Stimulated activated naive CD8-positive, alpha-beta T cell treated with anti-CD3 and anti-CD28 coated beads, Interleukin-15, amount 100 ng/mL, for 72 hours (primary cell): ENCODE results near the gene TMEM259.

Experiments used
- ATAC-seq: fragments of 150-1000 bp; cut with Tn5 transposase; 2 replicates; pipeline ENCODE4 v1.10.0; 2021; ENCODE audit warnings: mild to moderate bottlenecking, moderate library complexity
- DNase-seq, 2 donors: peaks; one replicate each; pipeline ENCODE4 v3.0.0; 2021 to 2022
- H3K27ac Mint-ChIP-seq, 2 donors: one replicate each; pipeline ENCODE4 v1.8.0; 2022; ENCODE audit warnings: mild to moderate bottlenecking in 2 of 2, mixed read lengths in 2 of 2, moderate library complexity in 2 of 2
- H3K27me3 Mint-ChIP-seq: one replicate; pipeline ENCODE4 v1.8.0; 2022; ENCODE audit warnings: mixed read lengths
- H3K4me1 Mint-ChIP-seq: one replicate; pipeline ENCODE4 v1.8.0; 2022; ENCODE audit warnings: mild to moderate bottlenecking, mixed read lengths
- H3K4me3 Mint-ChIP-seq, 2 donors: one replicate each; pipeline ENCODE4 v1.8.0; 2022; ENCODE audit warnings: mild to moderate bottlenecking in 2 of 2, mixed read lengths in 2 of 2, moderate library complexity in 1 of 2
- H3K9me3 Mint-ChIP-seq, 2 donors: one replicate each; pipeline ENCODE4 v1.8.0; 2022; ENCODE audit warnings: mixed read lengths in 2 of 2

Gene TMEM259

DNA sequence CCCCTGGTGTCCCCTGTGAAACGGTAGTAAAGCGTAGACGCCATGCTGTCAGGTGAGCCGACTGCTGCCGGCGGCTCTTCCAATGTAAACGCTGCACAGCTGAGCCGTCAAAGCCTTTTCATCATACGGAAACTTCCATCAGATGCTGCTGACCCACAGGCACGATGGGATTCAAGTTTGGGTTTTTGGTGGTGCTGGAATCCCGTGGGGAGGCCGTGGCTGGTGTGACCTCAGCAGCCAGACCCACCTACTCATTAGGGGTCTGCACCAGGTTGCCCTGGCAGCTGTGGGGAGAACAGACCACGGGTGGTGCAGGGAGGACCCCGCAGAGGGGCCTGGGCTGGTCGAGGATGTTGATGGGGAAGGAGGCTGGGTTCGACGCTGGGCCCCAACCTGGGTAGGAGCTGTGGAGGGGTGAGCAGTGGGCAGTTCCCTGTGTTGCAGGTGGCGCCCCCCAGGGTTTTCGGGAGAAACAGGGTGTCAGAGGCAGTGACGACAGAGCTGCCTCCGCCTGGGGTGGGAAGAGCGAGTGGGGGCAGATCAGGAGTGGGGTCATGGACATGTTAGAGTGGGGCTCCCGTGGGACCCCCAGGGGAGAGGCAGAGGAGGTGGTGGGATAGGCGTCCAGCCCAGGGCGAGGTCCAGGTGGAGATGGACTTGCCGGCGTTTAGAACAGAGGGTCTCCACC is 14.1 kb downstream of the TMEM259 start:
- DNase-seq = no peak
- peak overlapping the region in 1 of 2 donors; percentile 49 for H3K27ac Mint-ChIP-seq
- H3K4me3 Mint-ChIP-seq = no peak overlapping the region
- peaks cover 9% of the 10 kb centered on the region for H3K27me3 Mint-ChIP-seq
- no peaks in the 10 kb centered on the region for H3K4me1 Mint-ChIP-seq
- H3K9me3 Mint-ChIP-seq = no peaks in the 10 kb centered on the region
- no peak for ATAC-seq

DNA sequence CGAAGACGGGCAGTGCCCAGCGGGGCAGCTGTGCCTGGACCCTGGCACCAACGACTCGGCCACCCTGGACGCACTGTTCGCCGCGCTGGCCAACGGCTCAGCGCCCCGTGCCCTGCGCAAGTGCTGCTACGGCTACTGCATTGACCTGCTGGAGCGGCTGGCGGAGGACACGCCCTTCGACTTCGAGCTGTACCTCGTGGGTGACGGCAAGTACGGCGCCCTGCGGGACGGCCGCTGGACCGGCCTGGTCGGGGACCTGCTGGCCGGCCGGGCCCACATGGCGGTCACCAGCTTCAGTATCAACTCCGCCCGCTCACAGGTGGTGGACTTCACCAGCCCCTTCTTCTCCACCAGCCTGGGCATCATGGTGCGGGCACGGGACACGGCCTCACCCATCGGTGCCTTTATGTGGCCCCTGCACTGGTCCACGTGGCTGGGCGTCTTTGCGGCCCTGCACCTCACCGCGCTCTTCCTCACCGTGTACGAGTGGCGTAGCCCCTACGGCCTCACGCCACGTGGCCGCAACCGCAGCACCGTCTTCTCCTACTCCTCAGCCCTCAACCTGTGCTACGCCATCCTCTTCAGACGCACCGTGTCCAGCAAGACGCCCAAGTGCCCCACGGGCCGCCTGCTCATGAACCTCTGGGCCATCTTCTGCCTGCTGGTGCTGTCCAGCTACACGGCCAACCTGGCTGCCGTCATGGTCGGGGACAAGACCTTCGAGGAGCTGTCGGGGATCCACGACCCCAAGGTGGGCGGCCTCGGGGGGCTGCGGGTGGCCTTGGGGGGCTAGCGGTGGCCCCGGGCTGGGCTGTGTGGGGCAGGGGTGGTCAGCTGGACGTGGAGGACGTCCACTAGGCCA is 15.9 kb downstream of the TMEM259 start:
- Mint-ChIP-seq H3K27ac (peak overlapping the region in 1 of 2 donors; percentile 82), H3K4me3 (peak overlapping the region in 1 of 2 donors; percentile 13), H3K27me3 (peaks cover 18% of the 10 kb centered on the region), H3K4me1 (peaks cover 7% of the 10 kb centered on the region), H3K9me3 (no peaks in the 10 kb centered on the region)
- no peak for ATAC-seq
- no peak for DNase-seq

DNA sequence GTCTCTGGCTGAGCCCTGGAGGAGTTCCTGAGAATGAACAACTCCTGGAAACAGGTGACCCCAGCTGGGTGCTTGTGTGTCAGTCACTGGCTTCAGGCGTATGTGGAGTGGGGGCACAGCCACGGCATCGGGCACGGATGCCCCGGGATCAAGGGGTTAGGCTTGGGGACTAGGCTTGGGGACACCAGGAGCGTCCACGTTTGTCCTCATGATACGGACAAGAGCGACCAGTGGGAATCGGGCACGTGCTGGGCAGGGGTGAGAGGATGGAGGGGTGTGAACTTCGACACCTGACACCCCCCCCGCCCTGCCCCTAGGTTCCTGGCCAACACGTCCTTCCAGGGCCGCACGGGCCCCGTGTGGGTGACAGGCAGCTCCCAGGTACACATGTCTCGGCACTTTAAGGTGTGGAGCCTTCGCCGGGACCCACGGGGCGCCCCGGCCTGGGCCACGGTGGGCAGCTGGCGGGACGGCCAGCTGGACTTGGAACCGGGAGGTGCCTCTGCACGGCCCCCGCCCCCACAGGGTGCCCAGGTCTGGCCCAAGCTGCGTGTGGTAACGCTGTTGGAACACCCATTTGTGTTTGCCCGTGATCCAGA is 16.6 kb downstream of the TMEM259 start:
- no peak overlapping the region for H3K27ac Mint-ChIP-seq
- no peak for ATAC-seq
- H3K27me3 Mint-ChIP-seq = peaks cover 25% of the 10 kb centered on the region
- no peak overlapping the region for H3K4me3 Mint-ChIP-seq
- peaks cover 9% of the 10 kb centered on the region for H3K4me1 Mint-ChIP-seq
- no peaks in the 10 kb centered on the region for H3K9me3 Mint-ChIP-seq
- DNase-seq = no peak

DNA sequence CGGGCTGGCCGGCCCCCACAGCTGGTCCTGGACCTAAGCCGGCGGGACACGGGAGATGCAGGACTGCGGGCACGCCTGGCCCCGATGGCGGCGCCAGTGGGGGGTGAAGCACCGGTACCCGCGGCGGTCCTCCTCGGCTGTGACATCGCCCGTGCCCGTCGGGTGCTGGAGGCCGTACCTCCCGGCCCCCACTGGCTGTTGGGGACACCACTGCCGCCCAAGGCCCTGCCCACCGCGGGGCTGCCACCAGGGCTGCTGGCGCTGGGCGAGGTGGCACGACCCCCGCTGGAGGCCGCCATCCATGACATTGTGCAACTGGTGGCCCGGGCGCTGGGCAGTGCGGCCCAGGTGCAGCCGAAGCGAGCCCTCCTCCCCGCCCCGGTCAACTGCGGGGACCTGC is 17.6 kb downstream of the TMEM259 start:
- Mint-ChIP-seq H3K9me3 (no peaks in the 10 kb centered on the region), H3K27ac (no peak overlapping the region), H3K4me1 (peaks cover 14% of the 10 kb centered on the region), H3K27me3 (peaks cover 35% of the 10 kb centered on the region), H3K4me3 (no peak overlapping the region)
- ATAC-seq (no peak), DNase-seq (no peak)

DNA sequence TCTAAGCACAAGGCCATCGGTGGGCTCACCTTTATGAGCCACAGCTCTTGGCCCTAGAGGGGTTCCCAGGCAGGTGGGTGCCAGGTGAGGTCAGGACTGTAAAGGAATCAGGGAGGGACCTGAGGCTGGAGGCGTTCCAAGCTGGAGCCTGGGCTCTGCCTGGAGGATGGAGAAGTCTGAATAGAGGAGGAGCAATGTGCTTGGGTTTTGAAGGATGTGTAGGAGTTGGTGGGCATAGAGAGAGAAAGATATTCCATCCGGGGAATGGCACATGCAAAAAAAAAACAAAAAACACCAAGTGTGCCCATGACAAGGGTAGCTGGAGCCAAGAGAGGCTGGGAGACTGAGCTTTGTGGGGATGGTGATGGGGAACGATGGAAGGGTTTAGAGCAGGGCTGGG is 18.3 kb downstream of the TMEM259 start:
- no peak overlapping the region for H3K4me3 Mint-ChIP-seq
- no peak overlapping the region for H3K27ac Mint-ChIP-seq
- H3K4me1 Mint-ChIP-seq = peaks cover 14% of the 10 kb centered on the region
- ATAC-seq = no peak
- H3K27me3 Mint-ChIP-seq = peaks cover 42% of the 10 kb centered on the region
- H3K9me3 Mint-ChIP-seq = no peaks in the 10 kb centered on the region
- no peak for DNase-seq

DNA sequence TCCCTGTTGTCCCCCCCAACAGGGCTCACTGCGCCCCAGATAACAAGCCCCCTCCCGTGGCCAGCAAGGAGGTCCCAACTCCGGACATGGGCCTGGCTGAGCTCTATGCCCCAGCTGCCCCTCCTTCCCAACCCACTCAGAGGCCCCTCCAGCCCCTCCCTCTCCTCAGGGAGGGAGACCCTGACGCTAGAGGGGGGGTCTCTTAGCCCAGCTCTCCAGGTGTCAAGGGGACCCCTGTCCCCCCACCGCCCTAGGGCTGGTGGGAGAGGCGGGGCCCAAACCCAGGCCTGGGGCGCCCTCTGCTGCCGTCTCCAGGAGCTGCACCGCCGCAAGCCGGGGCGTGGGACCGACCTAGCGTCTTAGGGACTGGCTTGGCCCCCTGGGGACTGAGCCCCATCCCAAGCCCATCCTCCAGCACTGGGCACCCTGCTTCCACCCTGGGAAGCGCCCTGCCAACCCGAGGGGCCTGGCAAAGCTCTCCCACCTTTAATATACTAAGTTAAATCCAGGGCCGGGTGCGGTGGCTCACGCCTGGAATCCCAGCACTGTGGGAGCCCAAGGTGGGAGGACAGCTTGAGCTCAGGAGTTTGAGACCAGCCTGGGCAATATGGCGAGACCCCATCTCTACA is 19.3 kb downstream of the TMEM259 start:
- DNase-seq (peak; percentile 70 to 74), ATAC-seq (peak; percentile 60)
- Mint-ChIP-seq H3K27me3 (peaks cover 43% of the 10 kb centered on the region), H3K4me1 (peaks cover 18% of the 10 kb centered on the region), H3K27ac (no peak overlapping the region), H3K9me3 (no peaks in the 10 kb centered on the region), H3K4me3 (peak overlapping the region in 1 of 2 donors; percentile 53)

DNA sequence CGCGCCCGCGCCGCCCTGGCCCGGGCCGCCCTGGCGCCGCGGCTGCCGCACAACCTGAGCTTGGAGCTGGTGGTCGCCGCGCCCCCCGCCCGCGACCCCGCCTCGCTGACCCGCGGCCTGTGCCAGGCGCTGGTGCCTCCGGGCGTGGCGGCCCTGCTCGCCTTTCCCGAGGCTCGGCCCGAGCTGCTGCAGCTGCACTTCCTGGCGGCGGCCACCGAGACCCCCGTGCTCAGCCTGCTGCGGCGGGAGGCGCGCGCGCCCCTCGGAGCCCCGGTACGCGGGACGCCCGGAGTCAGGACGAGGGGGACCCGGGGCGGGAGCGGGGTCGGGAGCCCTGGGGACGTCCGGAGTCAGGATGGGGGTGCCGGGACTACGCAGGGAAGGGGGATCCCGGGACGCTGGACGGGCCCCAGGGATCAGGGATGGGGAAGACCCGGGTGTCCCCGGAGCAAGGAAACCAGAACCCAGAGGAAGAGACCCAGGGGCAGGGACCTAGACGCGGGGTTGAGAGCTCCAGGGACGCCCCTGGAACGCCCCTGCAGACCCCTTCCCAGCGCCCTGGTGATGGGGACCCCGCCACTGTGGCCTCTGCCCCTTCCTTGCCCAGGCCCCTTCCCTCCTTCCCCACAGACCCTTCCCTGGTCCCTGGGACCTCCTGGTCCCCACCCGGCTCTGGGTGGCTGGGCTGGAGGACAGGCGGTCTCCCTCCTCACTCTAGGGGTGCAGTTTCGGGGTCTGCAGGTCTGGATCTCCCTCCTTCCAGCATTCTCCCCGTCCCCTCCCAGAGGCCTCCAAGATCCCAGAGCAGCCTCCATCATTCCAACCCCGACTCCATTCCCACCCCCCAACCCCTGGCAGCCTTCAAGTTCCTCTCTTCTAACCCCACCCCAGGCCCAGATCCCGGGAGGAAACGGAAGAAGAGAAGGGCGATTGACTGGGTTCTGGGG is 20.1 kb downstream of the TMEM259 start:
- Mint-ChIP-seq H3K27ac (peak overlapping the region in 1 of 2 donors; percentile 74), H3K4me3 (peak overlapping the region; percentile 39 to 53), H3K27me3 (peaks cover 48% of the 10 kb centered on the region), H3K9me3 (no peaks in the 10 kb centered on the region), H3K4me1 (peaks cover 26% of the 10 kb centered on the region)
- no peak for ATAC-seq
- DNase-seq = no peak

DNA sequence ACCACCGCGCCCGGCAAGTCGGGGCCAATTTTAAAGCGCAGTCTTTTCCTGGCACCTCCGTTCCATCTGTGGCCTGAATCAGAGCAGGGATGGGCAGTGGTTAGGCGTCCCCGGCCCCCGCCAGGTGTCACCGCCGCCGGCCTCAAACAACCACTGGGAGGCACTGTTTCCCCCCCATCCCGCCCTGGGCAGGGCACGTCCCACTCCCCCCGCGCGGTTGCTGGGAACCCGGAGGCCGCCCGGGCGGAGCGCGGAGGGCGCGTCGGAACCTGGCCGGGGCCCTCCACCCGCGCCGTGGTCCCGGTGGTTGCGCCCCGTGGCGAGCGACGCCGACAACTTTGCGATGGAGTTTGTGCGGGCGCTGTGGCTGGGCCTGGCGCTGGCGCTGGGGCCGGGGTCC is 20.8 kb downstream of the TMEM259 start, which contains the start of gene GRIN3B:
Gene GRIN3B (plus strand): TSS at position 325 of the 400 bp plus-strand sequence. CDS start 19 bp downstream, at position 344.
- H3K4me1 Mint-ChIP-seq = peaks cover 30% of the 10 kb centered on the region
- DNase-seq (peak; percentile 61 to 65), ATAC-seq (peak; percentile 53)
- H3K4me3 Mint-ChIP-seq = peak within 1 kb of the TSS; percentile 39 to 53
- H3K9me3 Mint-ChIP-seq = no peaks in the 10 kb centered on the region
- peak within 1 kb of the TSS in 1 of 2 donors; percentile 74 for H3K27ac Mint-ChIP-seq
- H3K27me3 Mint-ChIP-seq = peaks cover 48% of the 10 kb centered on the region

DNA sequence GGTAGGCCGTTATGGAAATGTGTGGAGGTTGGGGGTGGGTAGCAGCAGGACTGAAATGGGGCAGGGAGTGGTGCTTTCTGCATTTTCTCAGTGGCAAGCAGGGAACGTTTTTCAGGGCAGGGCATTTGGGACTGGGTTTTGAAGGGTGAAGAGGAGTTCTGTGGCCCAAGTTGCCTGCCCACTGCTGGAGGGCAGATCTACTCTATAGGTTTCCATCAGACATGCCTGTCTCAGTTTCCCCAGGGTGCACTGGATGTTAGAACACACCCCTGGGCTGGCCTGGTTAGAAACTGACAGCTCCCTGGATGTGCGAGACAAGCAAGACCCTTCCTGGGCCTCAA is 21.6 kb downstream of the TMEM259 start:
- Mint-ChIP-seq H3K4me3 (peak overlapping the region in 1 of 2 donors; percentile 17), H3K9me3 (no peaks in the 10 kb centered on the region)
- ATAC-seq = no peak

DNA sequence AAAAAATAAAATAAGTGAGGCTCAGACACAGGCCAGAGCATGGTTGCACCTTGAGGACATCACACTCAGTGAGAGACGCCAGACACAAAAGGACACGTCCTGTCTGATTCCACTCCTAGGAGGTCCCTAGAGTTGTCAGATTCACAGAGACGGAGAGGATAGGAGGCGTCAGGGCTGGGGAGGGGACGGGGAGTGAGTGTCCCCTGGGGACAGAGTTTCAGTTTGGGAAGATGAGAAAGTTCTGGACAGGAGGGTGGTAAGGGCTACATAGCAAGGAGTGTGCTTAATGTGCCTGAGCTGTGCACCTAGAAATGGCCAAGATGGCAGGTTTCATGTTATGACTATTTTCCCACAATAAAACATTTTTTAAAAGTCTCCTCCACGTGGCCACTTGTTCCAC is 22.9 kb downstream of the TMEM259 start:
- Mint-ChIP-seq H3K4me3 (no peak overlapping the region), H3K9me3 (no peaks in the 10 kb centered on the region), H3K27me3 (peaks cover 48% of the 10 kb centered on the region), H3K4me1 (peaks cover 30% of the 10 kb centered on the region), H3K27ac (no peak overlapping the region)
- DNase-seq (no peak), ATAC-seq (no peak)

More for the DNA sequence above, 21.6 kb downstream of the TMEM259 start:
- Mint-ChIP-seq H3K27me3 (peaks cover 48% of the 10 kb centered on the region), H3K4me1 (peaks cover 30% of the 10 kb centered on the region), H3K27ac (no peak overlapping the region)
- no peak for DNase-seq

DNA sequence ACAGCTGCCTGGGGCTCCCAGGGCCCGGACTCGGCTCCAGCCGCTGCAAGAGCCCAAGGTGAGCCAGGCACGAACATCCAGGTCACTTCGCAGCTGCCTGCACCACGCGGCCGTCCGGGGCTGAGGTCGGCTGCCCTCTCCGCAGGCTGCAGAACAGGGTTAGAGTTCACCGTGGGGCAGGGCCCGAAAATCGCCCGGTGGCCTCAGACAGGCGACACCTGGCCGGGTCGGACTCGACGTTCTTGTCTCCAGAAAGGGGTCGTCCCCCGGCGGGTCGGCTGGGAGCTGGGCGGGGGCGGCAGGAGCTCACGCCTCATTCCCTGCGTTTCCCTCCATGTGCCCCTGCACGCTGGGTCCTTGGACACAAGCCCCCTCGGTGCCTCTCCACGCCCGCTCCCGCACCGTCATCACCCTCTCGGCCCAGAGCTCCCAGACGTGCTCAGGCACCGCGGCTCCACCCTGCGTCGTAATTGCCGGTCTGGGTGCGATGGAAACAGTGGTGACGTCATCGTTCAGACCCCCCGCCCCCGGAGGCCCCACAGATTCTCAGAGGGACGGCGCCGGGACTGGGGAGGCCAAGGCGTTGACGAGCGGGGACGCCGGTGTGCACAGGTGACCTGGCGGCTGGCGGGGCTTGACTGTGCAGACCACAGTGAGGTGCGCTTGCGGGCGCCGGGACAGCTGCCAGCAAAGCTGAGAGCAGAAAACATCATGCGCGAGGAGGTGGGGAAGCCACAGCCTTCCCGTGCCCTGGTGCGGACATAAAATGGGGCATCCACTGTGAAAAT is 24.7 kb downstream of the TMEM259 start:
- ATAC-seq (peak; percentile 61), DNase-seq (peak; percentile 58 to 71)
- peaks cover 28% of the 10 kb centered on the region for H3K4me1 Mint-ChIP-seq
- H3K27ac Mint-ChIP-seq = peak overlapping the region in 1 of 2 donors; percentile 91
- no peaks in the 10 kb centered on the region for H3K9me3 Mint-ChIP-seq
- peak overlapping the region; percentile 50 to 85 for H3K4me3 Mint-ChIP-seq
- peaks cover 36% of the 10 kb centered on the region for H3K27me3 Mint-ChIP-seq

DNA sequence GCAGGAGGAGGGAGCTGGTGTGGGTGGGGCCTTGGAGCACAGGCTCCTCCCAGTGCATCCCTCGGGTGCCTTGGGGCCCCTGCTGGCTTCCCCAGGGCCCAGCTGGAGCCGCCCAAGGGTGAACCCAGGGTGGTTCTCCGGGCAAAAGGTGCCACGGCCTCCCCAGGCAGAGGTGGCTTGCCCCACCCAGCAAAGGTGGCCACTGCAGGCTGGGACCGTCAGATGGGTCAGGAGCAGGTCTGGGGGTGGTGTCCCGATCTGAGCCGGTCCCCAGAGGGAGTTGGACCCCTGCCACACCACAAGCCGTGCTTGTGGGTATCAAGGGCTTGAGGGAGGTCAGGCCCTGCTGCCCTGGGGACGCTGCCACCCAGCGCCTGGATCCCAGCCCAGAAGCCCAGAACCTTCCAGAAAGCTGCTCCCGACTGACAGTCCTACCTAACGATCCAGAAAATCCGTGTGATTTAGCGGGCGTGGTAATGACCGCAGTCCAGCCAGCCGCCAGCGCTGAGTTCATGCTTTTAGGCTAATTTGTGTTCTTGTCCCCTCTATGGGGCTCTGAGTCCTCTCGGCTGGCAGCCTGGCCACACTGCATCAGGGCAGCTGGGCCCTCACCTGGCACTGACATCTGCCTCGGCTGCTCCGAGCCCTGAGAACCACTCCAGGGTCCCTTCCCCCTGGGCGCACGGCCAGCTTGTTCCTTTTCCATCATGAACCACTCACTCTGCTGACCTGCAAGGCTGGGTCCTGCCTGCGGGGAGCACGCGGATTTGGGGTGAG is 25.7 kb downstream of the TMEM259 start:
- H3K27me3 Mint-ChIP-seq = peaks cover 30% of the 10 kb centered on the region
- ATAC-seq = no peak
- no peak overlapping the region for H3K4me3 Mint-ChIP-seq
- no peak for DNase-seq
- H3K9me3 Mint-ChIP-seq = no peaks in the 10 kb centered on the region
- H3K27ac Mint-ChIP-seq = no peak overlapping the region
- H3K4me1 Mint-ChIP-seq = peaks cover 23% of the 10 kb centered on the region

DNA sequence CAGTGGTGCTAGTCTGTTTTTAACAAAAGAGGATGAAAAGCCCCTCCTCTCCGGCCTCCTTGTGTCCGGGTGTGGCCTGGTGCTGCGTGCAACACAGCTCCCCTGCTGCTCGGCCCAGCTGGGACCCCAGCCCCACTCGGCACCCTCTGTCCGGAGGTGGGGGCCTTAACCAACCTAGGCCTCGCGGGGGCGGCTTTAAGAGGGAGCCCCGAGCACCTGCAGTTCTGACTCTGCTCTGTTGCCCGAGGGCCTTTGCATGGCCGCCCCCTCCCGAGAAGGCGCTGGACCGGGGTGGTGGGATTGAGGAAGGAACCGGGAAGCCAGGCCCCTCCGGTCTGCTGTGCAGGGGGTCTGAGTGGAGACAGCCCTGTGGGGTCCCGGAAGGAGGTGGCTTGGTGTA is 26.4 kb downstream of the TMEM259 start:
- Mint-ChIP-seq H3K9me3 (no peaks in the 10 kb centered on the region), H3K4me1 (peaks cover 23% of the 10 kb centered on the region), H3K27me3 (peaks cover 25% of the 10 kb centered on the region), H3K4me3 (no peak overlapping the region), H3K27ac (peak overlapping the region in 1 of 2 donors; percentile 63)
- DNase-seq (no peak), ATAC-seq (no peak)
